KOPT-K1 (cell line): ENCODE results near the gene CST7.

Source experiments
- H3K27ac ChIP-seq: fragments of 200-600 bp; sonication (generic); 2 replicates; pipeline ENCODE4 v1.5.1; 2016; ENCODE audit warnings: antibody characterized with exemption, mild to moderate bottlenecking, low read depth, low read length; ENCODE audit not compliant: poor library complexity, severe bottlenecking
- H3K36me3 ChIP-seq: fragments of 200-600 bp; sonication (generic); 2 replicates; pipeline ENCODE4 v1.5.1; 2017; ENCODE audit warnings: antibody characterized with exemption, mild to moderate bottlenecking, low read length, moderate library complexity; ENCODE audit not compliant: insufficient read depth
- H3K9me3 ChIP-seq: fragments of 200-600 bp; sonication (generic); 2 replicates; pipeline ENCODE4 v1.5.1; 2017; ENCODE audit warnings: antibody characterized with exemption, low read length, mild to moderate bottlenecking; ENCODE audit not compliant: insufficient read depth, poor library complexity, severe bottlenecking

Gene CST7, protein sequence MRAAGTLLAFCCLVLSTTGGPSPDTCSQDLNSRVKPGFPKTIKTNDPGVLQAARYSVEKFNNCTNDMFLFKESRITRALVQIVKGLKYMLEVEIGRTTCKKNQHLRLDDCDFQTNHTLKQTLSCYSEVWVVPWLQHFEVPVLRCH

DNA sequence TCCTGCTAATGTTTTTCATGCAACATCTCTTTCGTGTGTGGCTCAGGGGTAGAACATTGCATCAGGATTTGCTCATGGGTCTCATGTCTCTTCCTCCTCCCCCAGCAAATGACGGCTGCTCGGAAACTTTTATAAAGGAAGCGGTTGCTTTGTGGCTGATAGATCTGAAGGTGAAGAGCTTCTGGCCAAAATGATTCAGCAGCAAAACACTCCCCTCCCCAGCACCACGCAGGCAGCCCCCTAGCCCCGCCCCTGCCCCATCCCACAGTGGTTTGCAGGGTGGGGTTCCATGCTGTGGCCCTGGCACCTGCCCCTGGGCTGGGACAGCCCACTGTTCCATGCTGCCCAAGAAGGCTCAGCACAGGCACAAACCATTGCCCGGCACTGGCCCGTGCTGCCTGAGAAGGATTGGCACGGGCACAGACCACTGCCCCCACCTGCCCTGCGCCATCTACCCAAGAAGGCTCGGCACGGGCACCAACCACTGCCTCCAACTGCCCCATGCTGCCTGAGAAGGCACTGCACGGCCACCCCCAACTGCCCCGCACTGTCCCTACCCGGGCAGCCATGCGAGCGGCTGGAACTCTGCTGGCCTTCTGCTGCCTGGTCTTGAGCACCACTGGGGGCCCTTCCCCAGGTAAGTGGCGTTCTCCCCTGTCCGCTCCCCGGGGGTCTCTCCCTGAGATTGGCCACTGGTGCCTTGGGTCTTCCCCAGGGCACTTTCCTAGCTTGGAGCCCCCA, at the start of gene CST7:
CST7 (plus strand) TSS at position 331 of the 741 bp plus-strand sequence; CDS start at position 568, 237 bp downstream.
- Histone ChIP-seq H3K36me3 (no peaks in the 10 kb centered on the region), H3K27ac (peak within 1 kb of the TSS; percentile 66), H3K9me3 (peaks cover 17% of the 10 kb centered on the region)

DNA sequence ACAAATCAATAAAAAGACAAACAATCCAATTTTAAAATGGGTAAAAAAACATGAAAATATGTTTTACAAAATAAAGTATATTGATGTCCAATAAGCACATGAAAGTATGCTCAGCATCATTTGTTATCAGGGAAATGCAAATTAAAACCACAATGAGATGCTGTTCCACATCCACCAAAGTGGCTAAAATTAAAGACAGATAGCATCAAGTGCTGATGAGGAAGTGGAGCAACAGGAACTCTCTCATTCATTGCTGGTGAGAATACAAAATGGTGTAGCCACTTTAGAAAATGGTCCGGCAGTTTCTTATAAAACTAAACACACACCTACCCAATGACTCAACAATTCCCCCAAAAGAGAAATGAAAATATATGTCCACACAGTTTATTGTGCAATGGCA, 42.3 kb upstream of the CST7 start:
- Histone ChIP-seq H3K27ac (no peak overlapping the region), H3K9me3 (peaks cover 16% of the 10 kb centered on the region), H3K36me3 (no peaks in the 10 kb centered on the region)

DNA sequence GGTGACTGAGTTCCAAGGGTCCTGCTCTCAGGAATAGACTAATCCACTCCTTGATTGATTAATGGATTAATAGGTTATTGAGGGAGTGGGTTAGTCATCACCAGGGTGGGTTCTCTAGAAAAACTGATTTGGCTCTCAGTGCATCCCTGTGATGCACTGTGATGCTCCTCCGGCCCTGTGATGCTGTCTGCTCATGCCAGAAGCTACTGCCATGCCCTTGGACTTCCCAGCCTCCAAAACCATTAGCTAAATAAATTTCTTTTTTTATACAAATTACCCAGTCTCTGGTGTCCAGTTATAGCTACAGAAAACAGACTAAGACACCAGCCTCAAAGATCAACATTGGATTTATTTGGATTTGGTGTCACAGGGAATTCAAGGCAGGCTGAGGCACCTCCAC, 40.4 kb upstream of the CST7 start:
- Histone ChIP-seq H3K27ac (no peak overlapping the region), H3K9me3 (peaks cover 16% of the 10 kb centered on the region), H3K36me3 (no peaks in the 10 kb centered on the region)

DNA sequence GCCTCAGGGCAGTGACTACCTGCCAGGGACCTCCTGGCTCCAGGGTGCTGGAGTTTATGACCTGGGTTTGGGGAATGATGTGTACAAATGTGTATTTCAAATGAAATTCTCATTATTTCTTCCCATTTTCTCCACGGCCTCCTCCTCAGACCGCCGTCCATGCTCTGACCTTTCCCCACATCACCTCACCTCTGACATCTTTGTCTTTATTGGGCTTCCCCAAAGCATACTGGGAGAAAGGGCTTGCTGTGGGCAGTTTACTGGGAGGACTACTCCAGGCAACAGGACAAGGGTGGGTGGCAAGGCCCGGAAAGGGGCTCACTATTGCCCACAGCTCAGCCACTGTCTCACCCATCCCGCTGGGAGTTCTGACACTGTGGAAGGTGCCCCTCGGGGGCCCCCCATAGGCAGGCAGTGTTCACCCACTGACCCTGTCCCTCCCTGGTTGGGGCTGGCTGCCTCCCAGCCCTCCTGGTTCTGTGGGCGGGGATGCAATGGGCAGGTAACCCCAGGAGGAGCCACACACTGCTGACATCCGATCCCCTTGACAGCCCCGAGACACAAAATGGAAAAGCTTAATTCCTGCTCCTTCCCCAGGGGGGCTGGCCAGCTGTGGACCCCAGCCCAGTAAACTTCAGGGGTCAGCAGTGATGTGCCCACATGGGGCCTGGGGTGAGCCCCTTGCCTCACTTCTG, 39.8 kb upstream of the CST7 start:
- H3K9me3 ChIP-seq, result peaks cover 16% of the 10 kb centered on the region
- no peaks in the 10 kb centered on the region for H3K36me3 ChIP-seq

DNA sequence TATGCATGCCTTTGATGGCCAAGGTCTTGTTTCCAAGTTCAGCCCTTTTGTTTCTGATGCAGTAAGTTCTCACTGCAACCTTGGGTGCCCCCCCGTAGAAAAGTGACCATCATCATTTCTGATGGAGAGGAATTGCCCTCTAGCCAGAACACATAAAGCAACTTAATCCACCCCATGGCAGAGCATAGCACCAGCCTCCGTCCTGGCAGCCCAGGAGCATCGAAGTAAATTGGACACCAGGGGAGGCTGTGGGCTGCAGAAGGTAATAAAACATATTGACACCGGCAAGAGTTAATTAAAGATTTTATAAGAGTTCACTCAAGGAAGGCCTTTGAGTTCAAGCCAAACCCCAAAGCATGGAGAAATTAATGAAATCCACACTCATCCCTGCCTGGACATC, 39.2 kb upstream of the CST7 start:
- Histone ChIP-seq H3K27ac (no peak overlapping the region), H3K9me3 (peaks cover 16% of the 10 kb centered on the region), H3K36me3 (no peaks in the 10 kb centered on the region)

More for the DNA sequence above, 39.8 kb upstream of the CST7 start:
- H3K27ac ChIP-seq, result no peak overlapping the region

DNA sequence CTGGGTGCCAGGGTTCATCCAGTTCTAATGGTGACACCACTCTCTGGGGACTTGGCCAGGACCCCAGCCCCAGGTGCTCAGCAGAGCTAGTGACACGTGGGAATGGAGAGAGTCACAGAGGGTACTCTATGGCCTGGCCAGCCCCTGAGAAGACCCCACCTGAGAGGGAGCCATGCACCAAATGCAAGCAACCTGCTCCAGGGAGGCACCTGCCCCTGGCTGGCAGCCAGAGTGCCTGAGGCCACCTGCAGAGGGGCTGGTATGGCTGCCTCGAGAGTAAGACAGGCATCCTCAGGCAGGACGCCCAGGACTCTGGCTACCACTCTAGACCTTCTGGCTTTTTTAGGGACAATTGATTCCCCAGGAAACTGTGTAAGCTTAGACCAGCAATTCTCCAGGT, 38.6 kb upstream of the CST7 start:
- Histone ChIP-seq H3K27ac (no peak overlapping the region), H3K36me3 (no peaks in the 10 kb centered on the region), H3K9me3 (peaks cover 16% of the 10 kb centered on the region)

DNA sequence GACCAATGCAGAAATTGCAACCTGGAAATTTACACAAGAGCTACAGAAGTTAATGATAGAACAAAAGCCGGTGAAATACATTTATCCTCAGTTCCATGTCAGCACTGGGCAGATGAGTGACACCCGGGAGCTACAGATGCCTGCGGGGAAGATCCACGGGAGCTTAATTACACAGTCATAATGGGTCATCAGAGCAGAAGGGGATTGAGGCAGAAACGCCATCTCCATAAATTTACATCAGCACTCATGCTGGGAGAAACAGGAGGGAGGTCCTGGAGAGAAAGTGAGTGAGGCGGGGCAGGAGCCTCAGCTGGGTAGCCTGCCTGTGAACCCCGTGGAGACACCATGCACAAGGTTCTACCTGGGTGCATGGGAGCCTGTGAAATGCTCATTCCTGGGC, 37.6 kb upstream of the CST7 start:
- H3K36me3 ChIP-seq, result no peaks in the 10 kb centered on the region
- peaks cover 12% of the 10 kb centered on the region for H3K9me3 ChIP-seq
- no peak overlapping the region for H3K27ac ChIP-seq

DNA sequence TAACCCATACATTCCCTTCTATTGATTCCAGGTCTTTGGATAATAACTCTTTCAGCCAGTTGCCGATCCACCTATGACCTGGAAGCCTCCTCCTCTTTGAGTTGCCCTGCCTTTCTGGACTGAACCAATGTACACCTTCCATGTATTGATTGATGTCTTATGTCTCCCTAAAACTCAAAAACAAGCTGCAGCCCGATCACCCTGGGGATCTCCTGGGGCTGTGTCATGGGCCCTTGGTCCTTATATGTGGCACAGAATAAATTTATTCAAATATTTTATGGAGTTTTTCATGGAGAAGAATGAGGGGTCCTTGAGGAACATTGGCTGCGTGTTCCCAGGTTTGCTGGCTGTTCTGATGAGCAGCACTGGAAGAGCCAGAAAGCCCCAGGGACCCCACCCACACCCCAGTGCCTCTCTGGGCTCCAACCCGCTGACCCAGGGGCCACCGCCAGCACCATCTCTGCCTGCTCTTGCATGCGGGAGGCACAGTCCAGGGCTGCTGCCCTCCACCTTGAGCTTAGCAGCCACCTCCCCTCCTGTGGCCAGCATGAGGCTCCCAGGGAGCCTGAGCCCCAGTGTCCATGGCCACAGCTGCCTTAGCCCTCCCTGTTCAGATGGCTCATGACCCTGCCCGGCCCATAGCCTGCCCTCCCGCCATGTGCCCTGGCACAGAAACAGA, 36.5 kb upstream of the CST7 start:
- Histone ChIP-seq H3K9me3 (peaks cover under 1% of the 10 kb centered on the region), H3K36me3 (no peaks in the 10 kb centered on the region), H3K27ac (no peak overlapping the region)

DNA sequence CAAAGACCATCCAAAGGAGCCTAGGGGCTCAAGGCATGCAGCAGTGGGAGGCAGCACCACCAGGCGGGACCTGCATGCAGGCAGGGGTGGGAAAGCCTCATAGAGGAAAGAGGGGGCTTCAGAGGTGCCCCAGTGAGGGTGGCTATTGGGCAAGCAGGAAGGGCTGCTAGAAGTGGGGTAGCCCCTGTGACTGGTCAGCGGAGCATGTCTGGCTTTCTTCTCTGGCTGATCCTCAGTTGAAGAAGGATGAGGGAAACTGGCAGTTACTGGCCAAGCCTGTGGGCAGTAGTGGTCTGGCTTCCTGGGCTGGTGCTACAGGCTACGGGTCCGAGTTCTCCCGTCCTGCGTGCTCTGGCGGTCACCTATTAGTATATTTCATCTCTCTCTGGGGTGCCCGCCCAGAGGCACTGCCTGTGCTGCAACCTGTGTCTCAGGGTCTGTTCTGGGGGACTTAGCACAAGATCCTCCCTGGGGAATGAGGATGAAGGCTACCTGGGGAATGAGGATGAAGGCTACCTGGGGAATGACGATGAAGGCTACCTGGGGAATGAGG, 35.9 kb upstream of the CST7 start:
- no peaks in the 10 kb centered on the region for H3K9me3 ChIP-seq
- no peak overlapping the region for H3K27ac ChIP-seq
- no peaks in the 10 kb centered on the region for H3K36me3 ChIP-seq

DNA sequence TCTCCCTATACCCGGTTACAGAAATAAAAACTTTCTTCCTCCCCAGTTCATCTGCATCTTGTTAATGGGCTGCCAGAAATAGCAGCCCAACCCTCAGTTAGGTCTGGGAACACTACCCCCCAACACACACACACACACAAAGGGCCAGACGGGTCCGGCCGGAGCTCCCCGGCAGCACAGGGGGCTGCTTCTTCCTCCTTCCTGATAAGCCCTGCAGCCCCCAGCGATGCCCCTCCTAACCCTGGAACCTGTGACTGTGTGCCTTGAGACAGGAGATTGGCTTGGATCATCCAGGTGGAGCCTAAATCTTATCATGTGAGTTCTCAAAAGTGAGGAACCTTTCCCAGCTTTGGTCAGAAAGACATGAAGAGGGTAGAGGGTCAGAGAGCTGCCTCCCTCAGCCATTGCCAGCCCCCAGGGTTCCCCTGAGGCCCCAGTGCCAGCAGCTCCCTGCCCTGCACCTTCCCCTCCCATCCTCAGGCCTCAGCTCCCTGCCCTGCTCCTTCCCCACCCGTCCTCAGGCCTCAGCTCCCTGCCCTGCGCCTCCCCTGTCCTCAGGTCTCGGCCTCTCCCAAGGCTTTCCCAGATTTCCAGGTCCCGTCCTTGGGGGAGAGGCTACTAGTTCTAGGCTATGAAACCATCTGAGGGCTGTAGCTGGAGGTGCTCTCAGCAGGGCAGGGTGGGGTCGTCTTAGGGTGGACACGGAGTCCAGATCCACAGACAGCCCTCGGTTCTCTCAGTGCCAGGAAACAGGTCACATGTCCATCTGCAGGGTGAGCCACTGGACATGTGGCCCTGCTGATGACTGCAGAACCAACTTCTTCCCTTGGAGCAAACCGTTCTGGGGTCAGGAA, 34.5 kb upstream of the CST7 start:
- Histone ChIP-seq H3K9me3 (no peaks in the 10 kb centered on the region), H3K27ac (no peak overlapping the region), H3K36me3 (no peaks in the 10 kb centered on the region)

DNA sequence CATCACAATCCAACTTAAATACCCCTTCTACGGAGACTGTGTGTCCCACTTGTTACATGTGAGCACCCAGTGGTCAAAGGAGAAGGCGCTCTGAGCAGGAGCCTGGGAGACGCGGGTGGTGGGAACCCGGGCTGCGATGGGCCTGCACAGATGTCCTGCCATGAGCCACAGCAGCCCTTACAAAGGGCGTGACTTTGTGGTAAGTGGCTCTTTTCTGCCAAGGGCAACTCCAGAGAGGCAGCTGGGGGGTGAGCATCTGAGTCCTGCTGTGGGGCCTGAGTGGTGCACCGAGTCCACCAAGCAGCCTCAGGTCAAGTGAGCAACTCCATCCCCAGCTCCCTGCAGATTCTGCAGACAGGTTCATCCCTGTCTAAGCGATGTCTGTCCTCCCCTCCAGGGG, 33.6 kb upstream of the CST7 start:
- no peaks in the 10 kb centered on the region for H3K36me3 ChIP-seq

DNA sequence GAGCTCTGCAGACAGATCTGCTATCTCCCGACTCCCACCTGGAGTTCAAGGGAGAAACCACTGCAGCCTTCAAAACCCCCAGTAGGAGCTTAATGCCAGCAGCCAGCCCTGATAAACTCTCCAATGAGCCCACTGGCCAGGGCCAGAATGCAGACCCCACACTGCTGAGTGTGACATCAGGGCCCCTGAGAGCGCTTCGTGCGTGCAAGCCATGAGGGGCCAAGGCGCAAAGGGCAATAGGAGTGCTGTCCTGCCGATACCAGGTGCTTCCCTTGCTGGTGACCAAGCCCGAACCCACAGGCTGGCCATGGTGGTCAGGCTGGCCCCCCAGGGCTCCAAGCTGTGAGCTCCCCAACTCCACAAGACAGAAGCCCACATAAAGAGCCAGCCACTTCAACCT, 33.2 kb upstream of the CST7 start:
- Histone ChIP-seq H3K9me3 (no peaks in the 10 kb centered on the region), H3K36me3 (no peaks in the 10 kb centered on the region), H3K27ac (no peak overlapping the region)

More for the DNA sequence above, 33.6 kb upstream of the CST7 start:
- Histone ChIP-seq H3K27ac (no peak overlapping the region), H3K9me3 (no peaks in the 10 kb centered on the region)

DNA sequence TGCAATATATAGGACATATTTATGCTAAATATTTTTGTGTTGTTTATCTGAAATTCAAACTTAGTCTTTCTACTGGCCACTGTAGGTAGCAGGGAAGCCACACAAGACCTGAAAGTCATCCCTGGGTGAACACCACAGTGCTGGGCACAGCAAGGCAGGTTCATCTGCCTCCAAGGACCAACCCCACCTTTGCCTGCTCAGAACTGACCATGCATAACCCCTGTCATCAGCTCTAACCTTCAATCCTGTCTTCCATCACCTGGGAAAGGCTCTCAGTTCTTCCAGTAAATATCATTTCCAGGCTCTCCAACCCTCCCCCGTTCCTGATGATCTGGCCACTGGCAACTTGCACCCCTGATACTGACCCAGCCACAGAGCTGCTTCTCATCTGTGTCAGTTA, 32.7 kb upstream of the CST7 start:
- Histone ChIP-seq H3K9me3 (no peaks in the 10 kb centered on the region), H3K36me3 (no peaks in the 10 kb centered on the region), H3K27ac (no peak overlapping the region)

DNA sequence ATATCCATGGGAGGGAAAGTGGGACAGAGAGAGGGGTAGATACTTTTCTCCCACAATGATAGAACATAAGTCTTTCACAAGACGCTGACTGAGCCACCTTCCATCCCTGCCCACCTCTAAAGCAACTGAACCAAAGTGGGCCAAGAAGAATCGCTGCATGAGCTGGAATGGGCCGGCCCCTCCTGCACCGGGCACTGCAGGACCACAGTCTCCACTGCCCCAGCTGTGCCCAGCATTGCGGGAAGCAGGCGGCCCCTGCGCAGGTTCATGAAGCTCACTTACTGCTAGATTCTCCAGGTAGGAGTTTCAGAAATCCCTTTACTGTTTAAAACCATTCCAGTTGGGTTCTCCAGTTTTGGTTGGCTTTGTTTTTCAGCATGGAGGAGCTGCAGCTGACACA, 32.0 kb upstream of the CST7 start:
- Histone ChIP-seq H3K9me3 (no peaks in the 10 kb centered on the region), H3K36me3 (no peaks in the 10 kb centered on the region), H3K27ac (no peak overlapping the region)
